ENCODE results near the gene F2RL2. TPM values are rescaled to one million over a fixed set of nuclear protein-coding genes. Genes with fewer than 3 reads are reported as not detected.

F2RL2 gene
- polyA plus RNA-seq, 3 donors, result 0.14 TPM; not detected in 2

DNA sequence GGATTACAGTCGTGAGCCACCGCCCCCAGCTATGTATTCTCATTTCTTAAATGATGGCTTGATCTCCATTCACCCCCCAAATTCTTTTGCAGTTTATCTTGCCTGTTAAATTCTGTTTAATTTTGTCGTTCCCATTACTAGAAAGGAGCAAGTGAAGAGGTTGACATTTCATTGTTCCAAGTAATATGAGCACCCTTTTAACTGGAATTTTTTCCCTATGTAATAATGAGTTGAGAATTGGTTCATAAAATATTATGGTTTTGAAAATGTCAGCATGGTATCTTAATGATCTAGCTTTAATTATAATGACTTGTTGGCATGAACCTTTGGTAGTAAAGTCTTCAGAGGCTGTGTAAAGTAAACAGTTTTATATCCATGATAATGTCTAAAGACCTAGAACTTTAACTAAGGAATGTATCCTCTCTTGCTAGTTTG, 37.4 kb downstream of the F2RL2 start:
- intact Hi-C loops (cut with micrococcal nuclease), result loop anchor here in 1 of 2 donors (10.0 kb wide), 1 partner anchor 181 kb away; the partner anchor contains the start of gene IQGAP2
- DNase-seq, result no peak
- no peaks in the 10 kb centered on the region for H3K9me3 ChIP-seq (replicated peaks in 1 of 2; ENCODE audit: control insufficient read depth in 1 of 2, insufficient read depth in 1 of 2, low read length in 2 of 2)
- peaks cover 18 to 21% of the 10 kb centered on the region in 2 donors for H3K4me1 ChIP-seq (ENCODE audit: control insufficient read depth in 1 of 2, insufficient read depth in 2 of 2, low read length in 2 of 2)
- Mint-ChIP-seq H3K27me3 (ENCODE audit: low read depth in 3 of 3) (no peaks in the 10 kb centered on the region), H3K27ac (peak overlapping the region in 2 of 7 donors; percentile 2 to 8), H3K4me1 (peaks cover 24% of the 10 kb centered on the region), H3K36me3 (peaks cover 36 to 48% of the 10 kb centered on the region in 2 donors), H3K4me3 (no peak overlapping the region), H3K9me3 (no peaks in the 10 kb centered on the region)
- H3K9ac ChIP-seq (ENCODE audit: insufficient read depth, low read length, poor library complexity, severe bottlenecking), result no peak overlapping the region
- H3K36me3 ChIP-seq (replicated peaks in 1 of 2; ENCODE audit: control insufficient read depth in 1 of 2, insufficient read depth in 2 of 2, low read length in 2 of 2), result peaks cover 30 to 63% of the 10 kb centered on the region in 2 donors
- H3K4me2 ChIP-seq (replicated peaks; ENCODE audit: extremely low read depth, low read length, poor library complexity, severe bottlenecking), result no peak overlapping the region
- no peaks in the 10 kb centered on the region for H3K27me3 ChIP-seq (ENCODE audit: control insufficient read depth in 2 of 2, insufficient read depth in 2 of 2, low read length in 2 of 2)
- no CpG with 5 or more reads among the region's 3 CpGs for WGBS (ENCODE audit: insufficient coverage)
- TF ChIP-seq CTCF (IDR thresholded peaks at IDR 0.05), result no peak
- H3K27ac ChIP-seq (ENCODE audit: low read depth in 1 of 2, low read length in 2 of 2), result no peak overlapping the region
- no peak overlapping the region for H2AFZ ChIP-seq (ENCODE audit: insufficient read depth, low read depth, low read length, poor library complexity, severe bottlenecking)
- H4K20me1 ChIP-seq (ENCODE audit: insufficient read depth, low read length), result peaks cover 35% of the 10 kb centered on the region
- H3K4me3 ChIP-seq (replicated peaks in 1 of 3; ENCODE audit: low read depth in 2 of 3, low read length in 3 of 3), result no peak overlapping the region
- peaks cover 8% of the 10 kb centered on the region for H3K79me2 ChIP-seq (ENCODE audit: insufficient read depth, low read length)

- H3K27ac ChIP-seq (ENCODE audit: low read depth in 1 of 2, low read length in 2 of 2), result peak overlapping the region in 1 of 2 donors; percentile 52
- peaks cover 18 to 21% of the 10 kb centered on the region in 2 donors for H3K4me1 ChIP-seq (ENCODE audit: control insufficient read depth in 1 of 2, insufficient read depth in 2 of 2, low read length in 2 of 2)
- H3K79me2 ChIP-seq (ENCODE audit: insufficient read depth, low read length), result peaks cover 8% of the 10 kb centered on the region
- intact Hi-C loops (cut with micrococcal nuclease), result loop anchor here in 1 of 2 donors (5.0 to 10.0 kb wide), 2 partner anchors 36 to 179 kb away; partner anchors contain the start of gene IQGAP2
- DNase-seq, result peak in 2 of 3 donors; percentile 10 to 14
- H3K27me3 Mint-ChIP-seq (ENCODE audit: low read depth in 3 of 3), result no peaks in the 10 kb centered on the region
- WGBS (ENCODE audit: insufficient coverage), result 50% methylated on average over 2 of the region's 7 CpGs
- H3K4me2 ChIP-seq (replicated peaks; ENCODE audit: extremely low read depth, low read length, poor library complexity, severe bottlenecking), result no peak overlapping the region
- peaks cover 13 to 51% of the 10 kb centered on the region in 2 donors for H3K36me3 ChIP-seq (replicated peaks in 1 of 2; ENCODE audit: control insufficient read depth in 1 of 2, insufficient read depth in 2 of 2, low read length in 2 of 2)
- peaks cover 48% of the 10 kb centered on the region for H4K20me1 ChIP-seq (ENCODE audit: insufficient read depth, low read length)
- TF ChIP-seq CTCF (IDR thresholded peaks at IDR 0.05), result peak; percentile 56
- no peak overlapping the region for H3K4me3 Mint-ChIP-seq
- no peaks in the 10 kb centered on the region for H3K9me3 Mint-ChIP-seq
- H3K4me1 Mint-ChIP-seq, result peaks cover 28% of the 10 kb centered on the region
- H3K9me3 ChIP-seq (replicated peaks in 1 of 2; ENCODE audit: control insufficient read depth in 1 of 2, insufficient read depth in 1 of 2, low read length in 2 of 2), result no peaks in the 10 kb centered on the region
- H3K4me3 ChIP-seq (replicated peaks in 1 of 3; ENCODE audit: low read depth in 2 of 3, low read length in 3 of 3), result no peak overlapping the region
- no peaks in the 10 kb centered on the region for H3K27me3 ChIP-seq (ENCODE audit: control insufficient read depth in 2 of 2, insufficient read depth in 2 of 2, low read length in 2 of 2)
- H2AFZ ChIP-seq (ENCODE audit: insufficient read depth, low read depth, low read length, poor library complexity, severe bottlenecking), result no peak overlapping the region
- no peak overlapping the region for H3K9ac ChIP-seq (ENCODE audit: insufficient read depth, low read length, poor library complexity, severe bottlenecking)
- H3K36me3 Mint-ChIP-seq, result peaks cover 28 to 36% of the 10 kb centered on the region in 2 donors
- peak overlapping the region in 2 of 7 donors; percentile 81 to 84 for H3K27ac Mint-ChIP-seq
These were observed 39.8 kb downstream of the F2RL2 start for GRCh38 chr5:76583163-76584047.
